Measurements from ENCODE around the gene FAM8A1. TPM values are rescaled to one million over a fixed set of nuclear protein-coding genes. Genes with fewer than 3 reads are reported as not detected.
"Not testable (repeated sequence)": the region's sequence is repeated elsewhere in the genome, so short reads cannot be mapped to it uniquely, and the experiment has no call there.

FAM8A1 gene, protein sequence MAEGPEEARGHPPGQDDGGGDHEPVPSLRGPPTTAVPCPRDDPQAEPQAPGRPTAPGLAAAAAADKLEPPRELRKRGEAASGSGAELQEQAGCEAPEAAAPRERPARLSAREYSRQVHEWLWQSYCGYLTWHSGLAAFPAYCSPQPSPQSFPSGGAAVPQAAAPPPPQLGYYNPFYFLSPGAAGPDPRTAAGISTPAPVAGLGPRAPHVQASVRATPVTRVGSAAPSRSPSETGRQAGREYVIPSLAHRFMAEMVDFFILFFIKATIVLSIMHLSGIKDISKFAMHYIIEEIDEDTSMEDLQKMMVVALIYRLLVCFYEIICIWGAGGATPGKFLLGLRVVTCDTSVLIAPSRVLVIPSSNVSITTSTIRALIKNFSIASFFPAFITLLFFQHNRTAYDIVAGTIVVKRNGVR
- 5.5 and 7.1 TPM in 2 replicates for total RNA-seq (2014; rRNA removed; shearing (Covaris generic))

- peak; percentile 84 for DNase-seq (ENCODE audit: low spot score)
Observed at GRCh38 chr6:17599877-17600526, at the start of gene FAM8A1. Gene FAM8A1, plus strand, starts transcription at chr6:17600302. Its CDS starts 108 bp downstream, at chr6:17600410.

DNA sequence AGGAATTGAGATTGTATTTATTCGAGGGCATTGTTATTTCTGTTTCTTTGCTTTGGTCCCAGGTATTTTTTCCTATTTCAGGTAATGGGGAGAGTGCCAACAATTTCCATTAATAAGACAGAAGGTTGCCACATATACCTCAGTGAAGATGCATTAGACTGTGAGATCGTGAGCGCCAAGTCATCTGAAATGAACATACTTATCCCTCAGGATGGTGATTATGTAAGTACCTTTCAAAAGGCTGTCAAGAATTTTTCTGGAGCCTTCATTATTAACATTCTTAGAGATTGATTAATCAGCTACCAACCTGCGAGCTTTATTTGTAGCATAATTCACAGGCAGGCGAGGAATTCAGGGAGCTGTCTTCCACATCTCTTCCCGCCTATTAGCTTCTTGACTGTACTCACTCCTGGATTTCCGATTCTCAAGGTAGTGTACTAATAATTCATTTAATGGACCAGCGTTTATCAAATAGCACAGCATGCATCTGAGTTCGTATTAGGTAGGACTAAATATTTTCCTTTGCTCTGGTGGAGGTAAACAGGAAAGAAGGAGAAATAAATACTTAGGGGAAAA, 48.6 kb upstream of the FAM8A1 start:
- DNase-seq (ENCODE audit: low spot score) = no peak

DNA sequence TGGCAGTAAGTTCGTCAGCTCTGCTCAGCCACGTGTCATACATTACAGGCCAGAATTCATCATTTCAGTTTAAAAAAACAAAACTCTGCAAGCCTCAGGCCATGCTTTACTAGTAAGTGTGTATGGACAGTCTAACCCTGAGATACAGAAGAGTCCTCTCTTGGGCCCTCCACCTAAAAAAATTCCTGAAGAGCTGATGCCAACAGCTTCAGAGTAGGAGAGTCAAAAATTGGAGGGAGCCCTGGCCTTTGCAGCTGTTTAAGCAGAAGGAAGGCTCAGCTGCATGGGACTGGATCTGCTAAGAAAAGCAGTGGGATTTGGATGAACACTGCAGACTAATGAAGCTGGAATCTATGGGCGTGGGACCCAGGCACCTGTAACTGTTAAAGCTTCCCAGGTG, 47.2 kb upstream of the FAM8A1 start:
- no peak for DNase-seq (ENCODE audit: low spot score)

GRCh38 chr6:17556014-17556413, 44.1 kb upstream of the FAM8A1 start:
- DNase-seq (ENCODE audit: low spot score) = no peak

- no peak for DNase-seq (ENCODE audit: low spot score)
Observed at GRCh38 chr6:17562636-17563035, 37.5 kb upstream of the FAM8A1 start.

DNA sequence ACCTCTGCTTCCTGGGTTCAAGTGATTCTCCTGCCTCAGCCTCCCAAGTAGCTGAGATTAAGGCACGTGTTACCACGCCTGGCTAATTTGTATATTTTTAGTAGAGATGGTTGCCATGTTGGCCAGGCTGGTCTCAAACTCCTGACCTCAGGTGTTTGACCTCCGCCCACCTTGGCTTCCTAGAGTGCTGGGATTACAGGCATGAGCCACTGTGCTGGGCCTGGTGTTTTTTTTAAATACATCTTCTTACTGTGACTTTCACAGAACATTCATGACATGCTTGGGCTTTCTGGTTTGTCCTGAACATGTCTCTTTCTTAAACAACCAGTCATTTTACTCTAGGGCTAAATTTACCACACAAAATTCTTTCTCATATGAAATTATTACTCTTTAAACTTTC, 34.7 kb upstream of the FAM8A1 start:
- no peak for DNase-seq (ENCODE audit: low spot score)

- no peak for DNase-seq (ENCODE audit: low spot score)
Observed at GRCh38 chr6:17574866-17575560, 25.1 kb upstream of the FAM8A1 start.

GRCh38 chr6:17577059-17577458, 23.0 kb upstream of the FAM8A1 start:
- no peak for DNase-seq (ENCODE audit: low spot score)

- no peak for DNase-seq (ENCODE audit: low spot score)
Observed at GRCh38 chr6:17580518-17581048, 19.5 kb upstream of the FAM8A1 start.

- DNase-seq (ENCODE audit: low spot score) = not testable (repeated sequence)
Observed at GRCh38 chr6:17581282-17581681, 18.8 kb upstream of the FAM8A1 start.

GRCh38 chr6:17583811-17584210, 16.3 kb upstream of the FAM8A1 start:
- no peak for DNase-seq (ENCODE audit: low spot score)

DNA sequence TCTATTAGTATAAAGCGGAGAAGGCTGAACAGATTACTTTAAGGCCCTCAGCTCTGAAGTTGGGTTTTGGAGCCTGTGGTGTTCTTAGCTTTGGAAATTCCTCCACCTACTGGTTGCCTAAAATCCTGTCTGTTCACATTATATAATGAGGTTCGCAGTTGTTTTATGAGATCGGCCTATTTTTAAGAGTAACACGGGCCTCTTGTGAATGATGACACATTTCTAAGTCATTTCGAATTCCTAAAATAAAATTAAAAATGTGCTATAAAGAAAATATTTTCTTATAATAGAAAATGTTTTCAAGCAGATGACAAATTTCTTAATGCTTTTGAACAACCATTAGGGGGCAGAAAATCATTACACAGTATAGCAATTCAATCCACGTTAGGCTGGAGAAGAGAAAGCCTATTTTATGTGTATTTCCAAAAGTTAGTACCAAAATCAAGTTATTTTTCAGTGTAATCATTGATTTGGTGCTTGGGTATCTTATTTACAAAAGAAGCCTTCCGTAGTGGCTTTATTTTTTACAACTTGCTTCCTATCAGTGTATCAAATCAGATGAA, 15.8 kb upstream of the FAM8A1 start:
- peak; percentile 60 for DNase-seq (ENCODE audit: low spot score)

DNA sequence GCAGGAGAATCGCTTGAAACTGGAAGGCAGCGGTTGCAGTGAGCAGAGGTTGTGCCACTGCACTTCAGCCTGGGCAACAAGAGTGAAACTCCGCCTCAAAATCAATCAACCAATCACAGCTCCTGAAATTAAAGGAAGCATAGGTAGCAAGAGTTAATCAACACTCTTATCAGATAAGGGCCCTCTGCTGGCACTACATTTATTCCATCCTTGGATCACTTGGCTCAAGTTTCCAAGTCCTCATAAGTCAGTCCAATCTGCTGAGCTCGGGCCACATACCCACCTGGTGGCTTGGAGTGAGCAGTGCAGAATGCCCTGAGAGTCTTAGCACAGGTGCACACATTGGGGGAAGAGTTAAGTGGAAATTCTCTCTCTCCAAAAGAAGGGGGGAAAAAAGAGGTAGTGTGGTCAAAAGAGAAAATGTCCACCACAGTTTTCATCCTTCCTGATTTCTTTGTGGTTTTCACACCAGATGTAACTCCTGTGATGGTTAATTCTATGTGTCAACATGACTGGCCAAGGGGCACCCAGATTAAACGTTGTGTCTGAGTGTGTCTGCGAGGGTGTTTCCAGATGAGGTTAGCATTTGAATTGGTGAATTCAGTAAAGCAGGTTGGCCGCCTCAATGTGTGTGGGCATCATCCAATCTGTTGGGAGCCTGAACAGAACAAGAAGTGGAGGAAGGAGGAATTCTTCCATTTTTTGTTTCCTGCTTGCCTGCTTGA, 14.2 kb upstream of the FAM8A1 start:
- DNase-seq (ENCODE audit: low spot score) = peak; percentile 37

GRCh38 chr6:17586623-17587022, 13.5 kb upstream of the FAM8A1 start:
- DNase-seq (ENCODE audit: low spot score) = not testable (repeated sequence)

- DNase-seq (ENCODE audit: low spot score) = no peak
Observed at GRCh38 chr6:17588011-17588410, 12.1 kb upstream of the FAM8A1 start.

GRCh38 chr6:17589406-17590096, 10.6 kb upstream of the FAM8A1 start:
- peak; percentile 84 for DNase-seq (ENCODE audit: low spot score)

GRCh38 chr6:17591287-17591686, 8.8 kb upstream of the FAM8A1 start:
- no peak for DNase-seq (ENCODE audit: low spot score)

DNA sequence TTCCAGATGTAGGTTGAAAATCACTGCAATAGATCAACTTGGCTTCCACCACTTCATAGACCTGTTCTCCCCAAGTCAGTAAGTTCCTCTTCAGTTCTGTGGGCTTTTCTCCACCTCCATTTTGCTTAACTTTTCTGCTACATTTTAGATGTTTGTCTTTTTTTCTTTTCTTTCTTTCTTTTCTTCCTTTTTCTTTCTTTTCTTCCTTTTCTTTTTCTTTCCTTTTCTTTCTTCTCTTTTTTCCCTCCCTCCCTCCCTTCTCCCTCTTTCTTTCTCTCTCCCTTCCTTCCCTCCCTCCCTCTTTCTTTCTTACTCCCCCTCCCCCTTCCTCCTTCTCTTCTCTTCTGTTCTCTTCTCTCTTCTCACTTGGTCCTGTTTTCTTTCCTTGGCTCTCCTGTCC, 6.9 kb upstream of the FAM8A1 start:
- no peak for DNase-seq (ENCODE audit: low spot score)

DNA sequence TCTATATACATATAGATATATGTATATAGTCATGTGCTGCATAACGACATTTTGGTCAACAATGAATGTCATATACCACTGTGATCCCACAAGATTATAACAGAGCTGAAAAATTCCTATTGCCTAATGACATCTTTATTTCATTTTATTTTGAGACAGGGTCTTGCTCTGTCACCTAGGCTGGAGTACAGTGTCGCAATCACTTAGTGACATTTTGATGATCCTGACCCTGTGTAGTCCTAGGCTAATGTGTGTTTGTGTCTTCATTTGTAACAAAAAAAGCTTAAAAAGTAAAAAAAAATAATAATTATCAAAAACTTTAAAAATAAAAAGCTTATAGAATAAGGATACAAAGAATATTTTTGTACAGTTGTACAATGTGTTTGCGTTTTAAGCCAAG, 4.0 kb upstream of the FAM8A1 start:
- no peak for DNase-seq (ENCODE audit: low spot score)
